KMS-11 (cell line): ENCODE results near the gene IL31.

Experiments used
- H2AFZ ChIP-seq: fragments of 200-600 bp; sonication (generic); 2 replicates; pipeline ENCODE4 v1.6.1; 2016; ENCODE audit warnings: antibody characterized with exemption, mixed run types, low read depth
- H3K27ac ChIP-seq: fragments of 200-600 bp; sonication (generic); 2 replicates; pipeline ENCODE4 v1.6.1; 2016; ENCODE audit warnings: mild to moderate bottlenecking, mixed run types
- H3K27me3 ChIP-seq: fragments of 200-600 bp; sonication (generic); 2 replicates; pipeline ENCODE4 v1.6.1; 2017; ENCODE audit warnings: mild to moderate bottlenecking, low read depth, mixed run types, moderate library complexity; ENCODE audit not compliant: insufficient read depth
- H3K36me3 ChIP-seq: fragments of 200-600 bp; sonication (generic); 2 replicates; pipeline ENCODE4 v1.6.1; 2017; ENCODE audit warnings: mild to moderate bottlenecking, mixed run types; ENCODE audit not compliant: insufficient read depth
- H3K4me1 ChIP-seq: fragments of 200-600 bp; sonication (generic); 2 replicates; pipeline ENCODE4 v1.6.1; 2016; ENCODE audit warnings: mild to moderate bottlenecking, low read depth, mixed run types; ENCODE audit not compliant: poor library complexity, severe bottlenecking
- H3K4me2 ChIP-seq: fragments of 200-600 bp; sonication (generic); 2 replicates; pipeline ENCODE4 v1.7.0; 2016; ENCODE audit warnings: mild to moderate bottlenecking, mixed run types
- H3K4me3 ChIP-seq: fragments of 200-600 bp; sonication (generic); IDR thresholded peaks from 2 replicates; pipeline ENCODE4 v1.6.1; 2017; ENCODE audit warnings: low read depth, low read length, mixed read lengths; ENCODE audit not compliant: insufficient read depth
- H3K79me2 ChIP-seq: fragments of 200-600 bp; sonication (generic); 2 replicates; pipeline ENCODE4 v1.6.1; 2016; ENCODE audit warnings: low read depth, mixed run types; ENCODE audit not compliant: insufficient read depth
- H3K9ac ChIP-seq: fragments of 200-600 bp; sonication (generic); 2 replicates; pipeline ENCODE4 v1.6.1; 2016; ENCODE audit warnings: mild to moderate bottlenecking, mixed run types
- H4K20me1 ChIP-seq: fragments of 200-600 bp; sonication (generic); 2 replicates; pipeline ENCODE4 v1.6.1; 2016; ENCODE audit warnings: mild to moderate bottlenecking, mixed run types; ENCODE audit not compliant: insufficient read depth
- CTCF ChIP-seq: fragments of 200-600 bp; sonication (generic); conservative IDR thresholded peaks from 2 replicates; pipeline ENCODE4 v1.6.1; 2017; ENCODE audit warnings: low read depth, mild to moderate bottlenecking, antibody characterized with exemption, low read length, moderate library complexity, mixed read lengths

Gene IL31

GRCh38 chr12:122135437-122136031 is 38.5 kb downstream of the IL31 start:
- no peak overlapping the region for H3K9ac ChIP-seq
- H3K4me3 ChIP-seq: no peak overlapping the region
- H3K36me3 ChIP-seq: no peaks in the 10 kb centered on the region
- H3K27ac ChIP-seq: no peak overlapping the region
- H2AFZ ChIP-seq: no peak overlapping the region
- no peaks in the 10 kb centered on the region for H3K79me2 ChIP-seq
- no peak for TF ChIP-seq CTCF
- H3K4me2 ChIP-seq: no peak overlapping the region
- no peaks in the 10 kb centered on the region for H3K4me1 ChIP-seq
- no peaks in the 10 kb centered on the region for H3K27me3 ChIP-seq
- no peaks in the 10 kb centered on the region for H4K20me1 ChIP-seq

GRCh38 chr12:122133192-122133950 is 40.6 kb downstream of the IL31 start:
- Histone ChIP-seq H3K27me3 (no peaks in the 10 kb centered on the region), H4K20me1 (no peaks in the 10 kb centered on the region), H3K79me2 (no peaks in the 10 kb centered on the region), H2AFZ (no peak overlapping the region), H3K36me3 (no peaks in the 10 kb centered on the region), H3K4me1 (no peaks in the 10 kb centered on the region), H3K9ac (no peak overlapping the region), H3K4me3 (no peak overlapping the region), H3K27ac (no peak overlapping the region), H3K4me2 (no peak overlapping the region)
- TF ChIP-seq CTCF: no peak

- Histone ChIP-seq H3K4me2 (no peak overlapping the region), H3K36me3 (no peaks in the 10 kb centered on the region), H3K27ac (no peak overlapping the region), H3K4me1 (no peaks in the 10 kb centered on the region), H3K9ac (no peak overlapping the region), H3K27me3 (no peaks in the 10 kb centered on the region), H2AFZ (no peak overlapping the region), H4K20me1 (no peaks in the 10 kb centered on the region), H3K4me3 (no peak overlapping the region), H3K79me2 (no peaks in the 10 kb centered on the region)
- TF ChIP-seq CTCF: no peak
Observed at GRCh38 chr12:122130150-122130549, 43.9 kb downstream of the IL31 start.

GRCh38 chr12:122129131-122129530 is 44.9 kb downstream of the IL31 start:
- TF ChIP-seq CTCF: no peak
- H3K9ac ChIP-seq: no peak overlapping the region
- no peak overlapping the region for H3K4me3 ChIP-seq
- no peak overlapping the region for H3K4me2 ChIP-seq
- H2AFZ ChIP-seq: no peak overlapping the region
- H3K79me2 ChIP-seq: no peaks in the 10 kb centered on the region
- no peaks in the 10 kb centered on the region for H3K36me3 ChIP-seq
- no peak overlapping the region for H3K27ac ChIP-seq
- H3K4me1 ChIP-seq: no peaks in the 10 kb centered on the region
- no peaks in the 10 kb centered on the region for H3K27me3 ChIP-seq
- no peaks in the 10 kb centered on the region for H4K20me1 ChIP-seq
